Measurements from ENCODE around the gene PIAS4. TPM values are rescaled to one million over a fixed set of nuclear protein-coding genes. Genes with fewer than 3 reads are reported as not detected.

PIAS4 gene
- total RNA-seq, 1 experiment from 2014 or later: 18.2 TPM

- in situ Hi-C loops (cut with HindIII; ENCODE audit: low pct_unique_long_range_greater_than_20kb, low sequenced_read_pairs): no loop called here
- no peak for DNase-seq (ENCODE audit: low read depth)
These were observed 70.5 kb downstream of the PIAS4 start for GRCh38 chr19:4077800-4078684.

GRCh38 chr19:4080473-4080872 is 72.9 kb downstream of the PIAS4 start:
- in situ Hi-C loops (cut with HindIII; ENCODE audit: low pct_unique_long_range_greater_than_20kb, low sequenced_read_pairs): no loop called here
- DNase-seq (ENCODE audit: low read depth): no peak

- in situ Hi-C loops (cut with HindIII; ENCODE audit: low pct_unique_long_range_greater_than_20kb, low sequenced_read_pairs): no loop called here
- no peak for DNase-seq (ENCODE audit: low read depth)
These were observed 74.0 kb downstream of the PIAS4 start for GRCh38 chr19:4081441-4082129.

- in situ Hi-C loops (cut with HindIII; ENCODE audit: low pct_unique_long_range_greater_than_20kb, low sequenced_read_pairs): no loop called here
- no peak for DNase-seq (ENCODE audit: low read depth)
These were observed 74.6 kb downstream of the PIAS4 start for GRCh38 chr19:4082172-4082571.

- DNase-seq (ENCODE audit: low read depth): no peak
- in situ Hi-C loops (cut with HindIII; ENCODE audit: low pct_unique_long_range_greater_than_20kb, low sequenced_read_pairs): no loop called here
These were observed 76.4 kb downstream of the PIAS4 start for GRCh38 chr19:4083677-4084546.

GRCh38 chr19:4084547-4084877 is 77.0 kb downstream of the PIAS4 start:
- no peak for DNase-seq (ENCODE audit: low read depth)
- in situ Hi-C loops (cut with HindIII; ENCODE audit: low pct_unique_long_range_greater_than_20kb, low sequenced_read_pairs): no loop called here

GRCh38 chr19:4086411-4086867 is 78.9 kb downstream of the PIAS4 start:
- DNase-seq (ENCODE audit: low read depth): no peak
- in situ Hi-C loops (cut with HindIII; ENCODE audit: low pct_unique_long_range_greater_than_20kb, low sequenced_read_pairs): no loop called here

- in situ Hi-C loops (cut with HindIII; ENCODE audit: low pct_unique_long_range_greater_than_20kb, low sequenced_read_pairs): no loop called here
- DNase-seq (ENCODE audit: low read depth): no peak
These were observed 80.5 kb downstream of the PIAS4 start for GRCh38 chr19:4087787-4088679.

- in situ Hi-C loops (cut with HindIII; ENCODE audit: low pct_unique_long_range_greater_than_20kb, low sequenced_read_pairs): no loop called here
These were observed 81.4 kb downstream of the PIAS4 start for GRCh38 chr19:4088975-4089374.

More at GRCh38 chr19:4088975-4089374, 81.4 kb downstream of the PIAS4 start:
- no peak for DNase-seq (ENCODE audit: low read depth)

Other genes starting within 250 kb of the PIAS4 start
- gene APBA3, start 246.0 kb upstream of the PIAS4 start, total RNA-seq (2014; rRNA removed; shearing (Covaris generic); ENCODE audit: low replicate concordance): 26.1 and 29.0 TPM in 2 replicates
- gene MRPL54, start 245.1 kb upstream of the PIAS4 start, total RNA-seq (2014; rRNA removed; shearing (Covaris generic); ENCODE audit: low replicate concordance): 15.6 and 26.7 TPM in 2 replicates
- not detected in 2 replicates for gene RAX2, start 235.5 kb upstream of the PIAS4 start, total RNA-seq (2014; rRNA removed; shearing (Covaris generic); ENCODE audit: low replicate concordance)
- gene MATK, start 221.4 kb upstream of the PIAS4 start, total RNA-seq (2014; rRNA removed; shearing (Covaris generic); ENCODE audit: low replicate concordance): not detected in 2 replicates
- gene ZFR2, start 138.7 kb upstream of the PIAS4 start, total RNA-seq (2014; rRNA removed; shearing (Covaris generic); ENCODE audit: low replicate concordance): not detected in 2 replicates
- gene ATCAY, start 127.1 kb upstream of the PIAS4 start, total RNA-seq (2014; rRNA removed; shearing (Covaris generic); ENCODE audit: low replicate concordance): not detected in 2 replicates
- not detected in 2 replicates for gene NMRK2, start 74.7 kb upstream of the PIAS4 start, total RNA-seq (2014; rRNA removed; shearing (Covaris generic); ENCODE audit: low replicate concordance)
- 77.2 and 105 TPM in 2 replicates for gene DAPK3, start 36.6 kb upstream of the PIAS4 start, total RNA-seq (2014; rRNA removed; shearing (Covaris generic); ENCODE audit: low replicate concordance)
- gene EEF2, start 22.3 kb upstream of the PIAS4 start, total RNA-seq (2014; rRNA removed; shearing (Covaris generic); ENCODE audit: low replicate concordance): 2,780 and 2,952 TPM in 2 replicates
- gene ZBTB7A, start 59.2 kb downstream of the PIAS4 start, total RNA-seq (2014; rRNA removed; shearing (Covaris generic); ENCODE audit: low replicate concordance): 12.7 and 19.6 TPM in 2 replicates
- gene MAP2K2, start 116.4 kb downstream of the PIAS4 start, total RNA-seq (2014; rRNA removed; shearing (Covaris generic); ENCODE audit: low replicate concordance): 318 and 353 TPM in 2 replicates
- not detected in 2 replicates for gene CREB3L3, start 145.9 kb downstream of the PIAS4 start, total RNA-seq (2014; rRNA removed; shearing (Covaris generic); ENCODE audit: low replicate concordance)
- gene SIRT6, start 174.8 kb downstream of the PIAS4 start, total RNA-seq (2014; rRNA removed; shearing (Covaris generic); ENCODE audit: low replicate concordance): 27.2 and 28.8 TPM in 2 replicates
- 0.64 and 1.9 TPM in 2 replicates for gene ANKRD24, start 175.0 kb downstream of the PIAS4 start, total RNA-seq (2014; rRNA removed; shearing (Covaris generic); ENCODE audit: low replicate concordance)
- gene EBI3, start 221.8 kb downstream of the PIAS4 start, total RNA-seq (2014; rRNA removed; shearing (Covaris generic); ENCODE audit: low replicate concordance): 0.14 and 3.3 TPM in 2 replicates
- gene YJU2, start 239.3 kb downstream of the PIAS4 start, total RNA-seq (2014; rRNA removed; shearing (Covaris generic); ENCODE audit: low replicate concordance): 42.0 and 46.9 TPM in 2 replicates